ENCODE measurements around the gene TUBB.

TUBB gene

GRCh38 chr6:30719791-30720737 is at the start of gene TUBB:
Gene TUBB, plus strand, starts transcription at chr6:30720352. Its CDS starts 155 bp downstream, at chr6:30720507.
- peak; percentile 61 for FAIRE-seq

GRCh38 chr6:30670760-30671527 is 49.2 kb upstream of the TUBB start:
- FAIRE-seq, result no peak

GRCh38 chr6:30672445-30673253 is 47.5 kb upstream of the TUBB start, which contains the start of gene DHX16:
Gene DHX16, minus strand, starts transcription at chr6:30673006. Its CDS starts 165 bp downstream, at chr6:30672841.
- peak; percentile 94 for FAIRE-seq

- no peak for FAIRE-seq
These were observed 43.4 kb upstream of the TUBB start for GRCh38 chr6:30676660-30677285.

GRCh38 chr6:30678964-30679726 is 41.0 kb upstream of the TUBB start:
- FAIRE-seq, result no peak

- no peak for FAIRE-seq
These were observed 40.2 kb upstream of the TUBB start for GRCh38 chr6:30679765-30680535.

- FAIRE-seq, result no peak
These were observed 38.4 kb upstream of the TUBB start for GRCh38 chr6:30681766-30682142.

GRCh38 chr6:30682143-30683117 is 37.7 kb upstream of the TUBB start:
- FAIRE-seq, result no peak

GRCh38 chr6:30683183-30683979 is 36.8 kb upstream of the TUBB start:
- no peak for FAIRE-seq

GRCh38 chr6:30683980-30684338 is 36.2 kb upstream of the TUBB start:
- no peak for FAIRE-seq

- no peak for FAIRE-seq
These were observed 35.6 kb upstream of the TUBB start for GRCh38 chr6:30684386-30685156.

GRCh38 chr6:30685157-30686008 is 34.8 kb upstream of the TUBB start:
- no peak for FAIRE-seq

- FAIRE-seq, result no peak
These were observed 33.9 kb upstream of the TUBB start, which contains the start of gene PPP1R18 for GRCh38 chr6:30686009-30686907. Gene PPP1R18, minus strand, starts transcription at chr6:30686645. Its CDS starts 627 bp downstream, at chr6:30686018.

- FAIRE-seq, result no peak
These were observed 33.1 kb upstream of the TUBB start for GRCh38 chr6:30686908-30687658.

Data from islet of Langerhans (tissue), 1 donor.